ENCODE measurements around the gene CEP57.

CEP57 gene

GRCh38 chr11:95790123-95790932, at the start of gene CEP57:
Gene CEP57 (plus strand): TSS chr11:95790498. CDS start chr11:95790699, 201 bp downstream.
- DNase-seq: peak; percentile 99 to 100 (median 100)

GRCh38 chr11:95750101-95750500, 40.2 kb upstream of the CEP57 start:
- DNase-seq: no peak

- no peak for DNase-seq
Observed at GRCh38 chr11:95751515-95751914, 38.8 kb upstream of the CEP57 start.

GRCh38 chr11:95760941-95761340, 29.4 kb upstream of the CEP57 start:
- DNase-seq: no peak

- DNase-seq: no peak
Observed at GRCh38 chr11:95762534-95762933, 27.8 kb upstream of the CEP57 start.

- DNase-seq: peak; percentile 53 to 84 (median 81)
Observed at GRCh38 chr11:95764267-95764898, 25.9 kb upstream of the CEP57 start.

GRCh38 chr11:95766701-95767100, 23.6 kb upstream of the CEP57 start:
- peak; percentile 32 to 80 (median 74) for DNase-seq

GRCh38 chr11:95767498-95767897, 22.8 kb upstream of the CEP57 start:
- DNase-seq: peak; percentile 66 to 90 (median 89)

GRCh38 chr11:95768521-95768920, 21.8 kb upstream of the CEP57 start:
- DNase-seq: no peak

GRCh38 chr11:95776859-95777258, 13.4 kb upstream of the CEP57 start:
- DNase-seq: no peak

- no peak for DNase-seq
Observed at GRCh38 chr11:95778699-95779098, 11.6 kb upstream of the CEP57 start.

- no peak for DNase-seq
Observed at GRCh38 chr11:95780544-95780943, 9.8 kb upstream of the CEP57 start.

GRCh38 chr11:95788921-95789505, 1.3 kb upstream of the CEP57 start:
- DNase-seq: peak; percentile 29 to 42 (median 35)

GRCh38 chr11:95789506-95790122, 684 bp upstream of the CEP57 start, which contains the start of gene FAM76B:
Gene FAM76B (minus strand): TSS chr11:95789782. CDS start chr11:95789478, 304 bp downstream.
- peak; percentile 97 to 99 (median 99) for DNase-seq

- peak; percentile 34 to 64 (median 51) for DNase-seq
Observed at GRCh38 chr11:95790933-95791708, 823 bp downstream of the CEP57 start.

GRCh38 chr11:95791709-95792033, 1.4 kb downstream of the CEP57 start:
- no peak for DNase-seq

GRCh38 chr11:95792200-95792599, 1.9 kb downstream of the CEP57 start:
- DNase-seq: no peak

- no peak for DNase-seq
Observed at GRCh38 chr11:95792700-95793099, 2.4 kb downstream of the CEP57 start.

GRCh38 chr11:95793116-95793515, 2.8 kb downstream of the CEP57 start:
- no peak for DNase-seq

GRCh38 chr11:95794086-95794485, 3.8 kb downstream of the CEP57 start:
- DNase-seq: no peak

GRCh38 chr11:95795627-95796295, 5.5 kb downstream of the CEP57 start:
- DNase-seq: no peak

GRCh38 chr11:95796501-95796900, 6.2 kb downstream of the CEP57 start:
- no peak for DNase-seq

Data from suppressor macrophage treated with lipopolysaccharide for 1 hour (primary cell).